ENCODE measurements around the gene STOML1.

DNA sequence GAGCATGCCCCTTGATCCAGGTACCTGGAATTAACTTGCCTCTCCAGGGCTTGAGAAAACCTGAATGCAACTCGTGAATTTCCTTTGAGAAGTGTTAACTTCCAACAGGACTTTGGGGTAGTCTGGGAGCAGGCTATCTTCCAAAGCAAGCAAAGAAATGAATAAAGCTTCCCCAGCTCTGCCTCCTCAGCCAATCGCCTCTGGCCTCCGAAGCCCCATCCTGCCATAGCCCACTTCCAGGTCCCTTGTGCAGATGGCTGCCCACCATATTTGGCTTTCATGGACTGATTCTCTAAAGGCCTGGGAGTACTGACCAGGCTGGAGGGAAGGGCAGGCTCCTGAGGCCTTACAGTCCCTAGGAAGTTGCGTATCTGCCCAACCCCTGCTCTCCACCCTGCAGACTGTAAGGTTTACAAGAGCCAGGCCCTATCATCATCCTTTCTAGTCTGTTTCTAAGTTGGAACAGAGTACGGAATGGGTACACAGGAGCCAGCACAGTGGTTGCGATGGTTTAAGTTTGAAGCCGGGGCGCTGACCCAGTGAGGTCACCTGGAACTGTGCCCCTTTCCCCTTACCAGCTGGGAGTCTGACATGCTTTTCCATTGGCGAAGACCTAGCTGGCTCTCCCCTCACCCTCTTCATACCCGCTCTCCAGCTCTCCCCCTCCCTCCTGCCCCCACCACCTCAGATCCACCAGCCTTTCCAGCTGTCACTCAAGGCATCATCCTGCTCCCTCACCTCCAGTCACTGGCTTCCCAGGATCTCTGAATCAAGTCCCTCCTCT lies 1.3 kb upstream of the STOML1 start:
- TF ChIP-seq, protein P1, sequence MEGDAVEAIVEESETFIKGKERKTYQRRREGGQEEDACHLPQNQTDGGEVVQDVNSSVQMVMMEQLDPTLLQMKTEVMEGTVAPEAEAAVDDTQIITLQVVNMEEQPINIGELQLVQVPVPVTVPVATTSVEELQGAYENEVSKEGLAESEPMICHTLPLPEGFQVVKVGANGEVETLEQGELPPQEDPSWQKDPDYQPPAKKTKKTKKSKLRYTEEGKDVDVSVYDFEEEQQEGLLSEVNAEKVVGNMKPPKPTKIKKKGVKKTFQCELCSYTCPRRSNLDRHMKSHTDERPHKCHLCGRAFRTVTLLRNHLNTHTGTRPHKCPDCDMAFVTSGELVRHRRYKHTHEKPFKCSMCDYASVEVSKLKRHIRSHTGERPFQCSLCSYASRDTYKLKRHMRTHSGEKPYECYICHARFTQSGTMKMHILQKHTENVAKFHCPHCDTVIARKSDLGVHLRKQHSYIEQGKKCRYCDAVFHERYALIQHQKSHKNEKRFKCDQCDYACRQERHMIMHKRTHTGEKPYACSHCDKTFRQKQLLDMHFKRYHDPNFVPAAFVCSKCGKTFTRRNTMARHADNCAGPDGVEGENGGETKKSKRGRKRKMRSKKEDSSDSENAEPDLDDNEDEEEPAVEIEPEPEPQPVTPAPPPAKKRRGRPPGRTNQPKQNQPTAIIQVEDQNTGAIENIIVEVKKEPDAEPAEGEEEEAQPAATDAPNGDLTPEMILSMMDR (IDR thresholded peaks at IDR 0.05 in 2 of 3, conservative IDR thresholded peaks at IDR 0.05 in 1 of 3; ENCODE audit: control insufficient read depth in 2 of 3, extremely low read depth in 1 of 3, insufficient read depth in 1 of 3, low read depth in 3 of 3, low read length in 3 of 3) = no peak
- TF ChIP-seq GABPA (IDR thresholded peaks at IDR 0.05; ENCODE audit: low read depth) (no peak), POLR2AphosphoS5 (IDR thresholded peaks at IDR 0.05; ENCODE audit: low read length) (no peak), BACH1 (IDR thresholded peaks at IDR 0.05; ENCODE audit: borderline replicate concordance) (no peak), SRF (IDR thresholded peaks at IDR 0.05; ENCODE audit: low read depth in 2 of 2, low read length in 2 of 2) (no peak), TCF3 (IDR thresholded peaks at IDR 0.05; ENCODE audit: borderline replicate concordance, insufficient read depth, low read depth, low read length) (no peak), CREB1 (IDR thresholded peaks at IDR 0.05; ENCODE audit: low read depth) (no peak), STAT1 (conservative IDR thresholded peaks at IDR 0.05) (no peak), TCF7 (IDR thresholded peaks at IDR 0.05; ENCODE audit: borderline replicate concordance) (no peak), ATF2 (IDR thresholded peaks at IDR 0.05; ENCODE audit: low read length) (no peak), MYC (IDR thresholded peaks at IDR 0.05; ENCODE audit: insufficient read depth, insufficient read length, insufficient replicate concordance, low read length, severe bottlenecking) (no peak)
- TF ChIP-seq, protein P2, sequence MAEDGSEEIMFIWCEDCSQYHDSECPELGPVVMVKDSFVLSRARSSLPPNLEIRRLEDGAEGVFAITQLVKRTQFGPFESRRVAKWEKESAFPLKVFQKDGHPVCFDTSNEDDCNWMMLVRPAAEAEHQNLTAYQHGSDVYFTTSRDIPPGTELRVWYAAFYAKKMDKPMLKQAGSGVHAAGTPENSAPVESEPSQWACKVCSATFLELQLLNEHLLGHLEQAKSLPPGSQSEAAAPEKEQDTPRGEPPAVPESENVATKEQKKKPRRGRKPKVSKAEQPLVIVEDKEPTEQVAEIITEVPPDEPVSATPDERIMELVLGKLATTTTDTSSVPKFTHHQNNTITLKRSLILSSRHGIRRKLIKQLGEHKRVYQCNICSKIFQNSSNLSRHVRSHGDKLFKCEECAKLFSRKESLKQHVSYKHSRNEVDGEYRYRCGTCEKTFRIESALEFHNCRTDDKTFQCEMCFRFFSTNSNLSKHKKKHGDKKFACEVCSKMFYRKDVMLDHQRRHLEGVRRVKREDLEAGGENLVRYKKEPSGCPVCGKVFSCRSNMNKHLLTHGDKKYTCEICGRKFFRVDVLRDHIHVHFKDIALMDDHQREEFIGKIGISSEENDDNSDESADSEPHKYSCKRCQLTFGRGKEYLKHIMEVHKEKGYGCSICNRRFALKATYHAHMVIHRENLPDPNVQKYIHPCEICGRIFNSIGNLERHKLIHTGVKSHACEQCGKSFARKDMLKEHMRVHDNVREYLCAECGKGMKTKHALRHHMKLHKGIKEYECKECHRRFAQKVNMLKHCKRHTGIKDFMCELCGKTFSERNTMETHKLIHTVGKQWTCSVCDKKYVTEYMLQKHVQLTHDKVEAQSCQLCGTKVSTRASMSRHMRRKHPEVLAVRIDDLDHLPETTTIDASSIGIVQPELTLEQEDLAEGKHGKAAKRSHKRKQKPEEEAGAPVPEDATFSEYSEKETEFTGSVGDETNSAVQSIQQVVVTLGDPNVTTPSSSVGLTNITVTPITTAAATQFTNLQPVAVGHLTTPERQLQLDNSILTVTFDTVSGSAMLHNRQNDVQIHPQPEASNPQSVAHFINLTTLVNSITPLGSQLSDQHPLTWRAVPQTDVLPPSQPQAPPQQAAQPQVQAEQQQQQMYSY (CRISPR knock-in tag; IDR thresholded peaks at IDR 0.05) = no peak
